HG03575 (cell line): ENCODE measurements around the gene CAV1.

Experiments used
- ATAC-seq: cut with Tn5 transposase; IDR thresholded peaks from one replicate; pipeline ENCODE4 v1.9.1; 2021; ENCODE audit not compliant: unreplicated experiment, insufficient number of reproducible peaks, low FRiP score; ENCODE audit errors: extremely low read depth

Gene CAV1

DNA sequence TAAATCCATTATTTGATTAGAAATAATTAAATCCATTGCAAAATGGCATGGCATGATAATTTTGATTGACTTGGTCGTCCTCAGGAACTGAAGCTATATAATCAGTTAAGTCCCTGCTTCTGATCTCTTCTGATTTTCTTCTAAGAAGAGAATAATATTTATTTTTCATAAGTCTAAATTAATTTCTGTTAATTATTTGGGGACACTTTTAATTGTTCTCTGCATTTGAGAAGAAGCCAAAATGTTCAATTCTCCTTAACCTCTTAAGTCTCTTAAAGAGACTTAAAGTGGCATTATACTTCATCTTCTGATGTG is 67.2 kb downstream of the CAV1 start:
- ATAC-seq: no peak

DNA sequence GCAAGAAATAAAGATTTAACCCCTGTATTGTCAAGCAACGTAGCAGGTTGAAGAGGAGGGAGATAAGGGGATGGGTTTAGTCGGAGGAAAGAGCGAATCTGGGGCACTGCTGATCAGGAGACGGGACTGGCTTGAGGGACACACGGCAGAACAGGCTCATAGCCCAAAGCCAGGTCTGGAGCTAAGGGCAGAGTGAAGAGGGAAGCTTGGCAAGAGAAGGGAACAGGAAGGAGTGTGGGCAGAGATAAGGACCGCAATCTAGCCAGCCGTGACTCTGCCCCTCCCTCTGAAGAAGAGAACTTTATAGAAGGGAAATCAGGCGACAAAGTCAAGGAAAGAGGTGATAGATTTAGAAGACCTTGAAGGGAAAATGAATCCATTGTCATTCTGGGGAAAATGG is 67.6 kb downstream of the CAV1 start:
- no peak for ATAC-seq

DNA sequence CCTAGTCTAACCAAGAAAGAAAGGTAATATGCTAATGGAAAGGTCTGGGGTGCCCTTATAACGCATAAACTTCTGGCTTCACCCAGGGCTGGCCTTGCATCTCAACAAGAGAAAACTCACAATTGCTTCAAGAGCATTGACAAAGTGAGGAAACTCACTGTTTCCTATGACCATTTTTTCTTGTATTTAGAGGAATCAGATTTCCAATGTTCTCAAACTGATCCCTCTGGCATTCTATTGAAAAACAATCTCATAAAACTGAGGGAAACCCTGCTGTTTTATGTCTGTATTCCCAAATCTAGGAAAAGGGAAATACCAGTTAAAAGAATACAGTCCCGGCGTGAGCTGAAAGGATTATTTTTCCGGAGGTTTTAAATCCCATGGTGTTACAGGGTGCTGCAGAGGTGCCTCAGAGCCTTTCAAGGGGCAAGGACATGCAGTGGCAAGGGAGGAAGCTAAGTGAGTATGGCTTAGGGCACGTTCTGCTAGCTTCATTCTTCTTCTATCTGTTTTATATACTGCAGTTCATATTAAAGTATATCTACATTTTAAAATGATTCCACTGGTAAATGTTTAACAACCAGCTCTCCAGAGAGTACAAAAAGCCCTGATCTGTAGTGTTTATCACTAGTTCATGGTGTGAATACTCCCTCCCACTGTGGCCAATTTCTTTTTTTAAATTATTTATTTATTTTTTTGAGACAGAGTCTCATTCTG is 68.7 kb downstream of the CAV1 start:
- no peak for ATAC-seq

DNA sequence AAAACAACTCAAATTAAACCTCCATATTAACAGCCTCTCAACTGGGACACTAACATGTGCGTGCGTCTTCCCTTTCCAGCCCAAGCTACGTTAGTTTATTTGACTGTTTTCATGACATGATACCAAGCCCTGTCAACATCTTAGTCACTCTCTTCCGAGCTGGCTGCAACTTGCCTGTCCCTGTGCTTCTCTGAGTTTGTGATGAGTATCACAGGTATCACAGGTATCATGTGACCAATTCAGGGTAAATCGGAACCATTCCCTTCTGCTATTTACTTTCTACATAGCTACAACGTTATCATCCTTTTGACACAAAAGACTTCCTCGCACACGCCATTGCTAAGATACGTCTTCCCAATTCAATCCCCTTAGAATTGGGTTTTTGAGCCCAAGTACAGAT is 70.2 kb downstream of the CAV1 start:
- no peak for ATAC-seq

DNA sequence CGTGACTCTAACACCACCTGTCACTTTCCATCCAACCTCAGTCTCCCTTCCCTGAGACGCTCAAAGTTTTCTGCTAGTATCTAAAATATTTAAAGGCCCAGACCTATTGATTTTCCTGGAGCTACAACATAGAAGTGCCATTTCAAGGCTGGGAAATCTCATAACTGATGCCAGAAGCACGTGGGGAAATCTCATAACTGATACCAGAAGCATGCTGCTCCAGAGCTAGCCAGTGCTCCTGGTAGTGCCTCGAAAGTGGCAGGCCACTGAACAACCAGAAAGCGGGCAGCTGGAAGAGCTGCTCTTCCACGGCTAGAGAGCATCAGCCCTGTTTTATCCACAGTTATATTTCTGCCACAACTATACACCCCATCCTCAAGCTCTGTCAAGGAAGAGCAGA is 72.5 kb downstream of the CAV1 start:
- ATAC-seq: no peak

DNA sequence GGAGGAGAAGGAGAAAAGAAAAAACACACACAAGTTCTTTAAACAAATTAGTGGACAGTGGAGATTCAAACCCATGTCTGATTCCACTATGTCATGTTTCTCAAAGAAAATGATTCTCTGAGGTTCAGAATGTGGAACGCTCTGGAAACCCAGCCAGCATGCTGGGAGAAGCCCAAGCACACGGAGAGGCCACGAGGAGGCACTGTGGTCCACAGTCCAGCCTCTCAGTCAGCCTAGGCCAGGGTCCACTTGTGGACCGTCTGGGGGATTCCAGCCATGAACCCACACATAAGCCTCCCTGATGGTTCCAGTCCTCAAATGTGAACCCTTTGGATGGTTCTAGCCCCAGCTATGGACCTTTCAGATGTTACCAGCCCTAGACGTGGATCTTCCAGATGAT is 73.4 kb downstream of the CAV1 start:
- ATAC-seq: no peak

DNA sequence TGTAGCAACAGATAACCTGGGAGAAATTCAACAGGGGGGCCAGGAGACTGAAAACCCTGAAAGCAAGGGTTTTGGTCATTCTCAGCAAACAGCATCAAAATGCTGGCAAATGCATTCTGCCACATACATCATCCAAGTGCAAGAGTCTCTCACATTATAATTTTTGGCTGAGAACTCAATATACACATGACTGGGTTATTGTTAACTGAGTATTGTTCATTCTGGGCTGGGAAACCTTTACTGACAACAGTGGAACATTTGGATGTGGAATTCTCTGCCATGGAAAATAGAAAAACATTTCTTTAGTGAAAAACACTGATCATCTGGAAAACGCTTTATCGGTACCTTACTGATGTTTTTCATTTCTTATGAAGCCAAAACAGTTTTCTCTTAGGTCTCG is 74.0 kb downstream of the CAV1 start:
- ATAC-seq: no peak

DNA sequence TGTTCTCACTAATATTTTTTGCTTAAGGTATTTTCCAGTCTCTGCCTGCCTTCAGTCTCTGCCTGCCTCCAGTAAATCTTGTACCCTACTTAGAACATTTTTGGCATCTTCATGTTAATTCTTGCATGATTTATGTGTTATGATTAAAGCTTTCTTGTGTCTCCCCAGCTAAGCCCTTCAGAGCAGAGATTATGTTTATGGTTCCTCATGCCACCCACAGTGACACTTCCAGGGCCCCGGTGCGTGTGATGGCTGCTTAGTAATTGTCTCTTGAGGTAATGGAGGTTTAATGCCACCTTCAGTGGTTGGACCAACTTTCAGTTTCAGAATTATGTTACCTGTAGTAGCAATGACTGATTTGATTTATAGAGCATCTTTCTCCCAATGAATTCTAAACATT is 76.6 kb downstream of the CAV1 start:
- ATAC-seq: no peak

DNA sequence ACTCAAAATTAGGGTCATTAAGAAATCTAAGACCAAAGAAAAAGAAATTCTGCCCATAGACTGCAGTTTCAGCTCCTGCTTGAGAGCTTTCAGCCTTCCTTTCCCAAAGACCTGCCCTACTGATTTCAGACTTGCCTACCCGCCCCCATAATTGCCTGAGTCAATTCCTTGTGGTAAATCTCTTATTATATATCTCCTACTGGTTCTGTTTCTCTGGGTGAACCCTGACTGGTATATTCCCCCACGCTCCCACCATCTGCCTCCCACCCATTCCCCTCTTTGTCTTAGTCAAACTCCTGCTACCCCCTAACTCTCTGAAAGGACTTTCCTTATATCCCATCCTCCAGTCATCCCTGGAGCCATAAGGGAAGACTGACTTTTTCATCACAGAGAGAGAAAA is 82.5 kb downstream of the CAV1 start:
- ATAC-seq: no peak

DNA sequence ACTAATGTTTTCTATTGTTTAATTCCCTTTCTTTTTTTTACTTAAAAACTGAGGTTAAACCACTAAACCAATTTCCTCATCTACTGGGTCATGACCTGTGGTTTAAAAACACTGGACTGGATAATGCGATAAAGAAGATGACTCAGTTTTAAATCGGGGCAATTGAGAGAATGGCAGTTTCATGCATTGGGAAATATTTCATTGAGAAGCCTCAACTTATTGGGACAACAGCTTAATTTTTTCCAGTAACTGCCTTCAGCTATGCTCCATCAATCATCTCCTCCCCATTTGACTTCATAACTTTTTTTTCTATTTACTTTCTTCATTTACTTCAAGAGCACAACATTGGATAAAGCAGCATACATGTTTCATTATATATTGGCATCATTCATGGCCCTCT is 85.4 kb downstream of the CAV1 start:
- ATAC-seq: no peak

DNA sequence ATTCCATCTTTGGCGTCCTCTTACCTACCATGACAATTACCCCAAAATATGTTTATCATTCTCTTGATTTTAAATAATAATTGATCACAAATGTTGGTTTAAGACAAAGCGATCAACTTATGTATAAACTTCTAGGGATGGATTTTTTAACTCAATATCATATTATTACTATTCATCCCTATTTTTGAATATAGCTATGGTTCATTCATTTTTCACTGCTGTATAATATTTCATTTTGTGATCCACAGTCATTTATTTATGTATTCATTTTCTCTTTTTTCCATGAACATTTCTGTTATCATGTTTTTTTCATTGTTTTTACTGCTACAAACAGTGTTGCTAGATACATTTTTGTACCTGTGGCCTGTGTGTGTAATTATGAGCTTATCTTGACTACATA is 85.9 kb downstream of the CAV1 start:
- ATAC-seq: no peak
